ENCODE results near the gene CHRNA10. TPM values are rescaled to one million over a fixed set of nuclear protein-coding genes. Genes with fewer than 3 reads are reported as not detected.

Gene CHRNA10
- total RNA-seq, 1 donor from 2014 or later, result 2.4 TPM

GRCh38 chr11:3635641-3636375 lies 35.4 kb downstream of the CHRNA10 start:
- no peak for DNase-seq (ENCODE audit: low spot score)

DNA sequence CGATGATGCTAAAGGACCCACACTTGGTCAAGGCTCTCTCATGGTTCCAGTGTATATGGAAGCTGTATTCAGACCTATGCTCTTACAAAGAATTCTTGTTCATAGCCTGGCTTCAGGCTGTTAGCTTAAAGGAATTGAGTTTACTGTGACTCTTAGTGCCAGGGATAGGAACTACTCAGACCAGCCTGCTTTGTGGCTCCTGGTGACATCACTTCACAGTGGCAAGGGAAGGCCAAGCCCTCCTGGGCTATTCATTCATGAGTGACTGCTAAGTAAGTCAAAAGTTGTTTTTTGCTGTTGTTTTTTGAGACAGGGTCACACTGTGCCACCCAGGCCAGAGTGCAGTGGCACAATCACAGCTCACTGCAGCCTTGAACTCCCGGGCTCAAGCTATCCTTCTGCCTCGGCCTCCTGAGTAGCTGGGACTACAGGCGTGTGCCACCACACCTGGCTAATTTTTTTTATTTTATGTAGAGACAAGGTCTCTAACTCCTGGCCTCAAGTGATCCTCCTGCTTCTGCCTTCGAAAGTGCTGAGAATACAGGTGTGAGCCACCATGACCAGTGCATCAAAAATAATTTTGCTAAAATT lies 39.0 kb downstream of the CHRNA10 start:
- no peak for DNase-seq (ENCODE audit: low spot score)

DNA sequence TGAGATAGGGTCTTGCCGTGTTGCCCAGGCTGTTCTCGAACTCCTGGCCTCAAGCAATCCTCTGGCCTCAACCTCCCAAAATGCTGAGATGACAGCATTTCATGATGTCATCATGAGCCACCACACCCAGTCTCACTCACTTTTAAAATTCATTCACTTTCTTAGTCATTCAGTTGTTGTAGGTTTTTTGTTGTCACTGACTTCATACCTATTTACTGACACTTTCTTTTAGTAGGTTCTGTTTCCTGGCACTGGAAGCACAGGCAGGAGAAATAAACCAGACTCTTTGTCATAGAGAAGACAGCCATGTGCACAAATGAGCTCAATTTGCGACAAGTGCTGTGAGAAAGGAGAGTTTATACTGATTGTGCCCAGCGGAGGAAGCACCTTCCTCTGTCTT lies 39.9 kb downstream of the CHRNA10 start:
- no peak for DNase-seq (ENCODE audit: low spot score)

- no peak for DNase-seq (ENCODE audit: low spot score)
Measured at GRCh38 chr11:3627291-3627690, 43.9 kb downstream of the CHRNA10 start.

DNA sequence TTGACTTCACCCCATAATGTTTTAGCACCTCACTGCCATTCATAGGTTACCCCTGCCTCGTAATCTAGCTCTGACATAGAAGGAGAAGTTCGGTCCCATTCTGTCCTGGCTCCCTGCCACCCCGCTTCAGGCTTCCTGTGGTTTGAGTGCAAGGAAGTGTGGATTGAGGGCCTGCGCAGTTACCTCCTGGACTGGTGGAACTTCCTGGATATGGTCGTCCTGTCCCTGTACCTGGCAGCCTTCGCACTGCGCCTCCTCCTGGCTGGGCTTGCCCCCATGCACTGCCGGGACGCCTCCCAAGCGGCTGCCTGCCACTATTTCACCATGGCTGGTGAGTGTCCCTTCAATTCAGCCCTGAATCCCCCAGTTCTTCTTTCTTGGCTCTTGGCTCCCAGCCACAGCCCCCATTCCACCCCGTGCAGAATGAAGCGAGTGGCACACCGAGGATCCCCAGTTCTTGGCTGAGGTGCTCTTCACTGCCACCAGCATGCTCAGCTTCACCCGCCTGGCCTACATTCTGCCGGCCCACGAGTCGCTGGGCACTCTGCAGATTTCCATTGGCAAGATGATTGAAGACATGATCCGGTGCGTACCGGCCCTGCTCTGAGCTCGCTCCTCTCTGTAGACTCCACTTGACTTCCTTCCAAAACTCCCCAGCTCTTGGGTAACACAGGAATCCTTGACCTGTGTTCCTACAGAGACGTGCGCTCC lies 44.8 kb downstream of the CHRNA10 start:
- DNase-seq (ENCODE audit: low spot score), result peak; percentile 62

DNA sequence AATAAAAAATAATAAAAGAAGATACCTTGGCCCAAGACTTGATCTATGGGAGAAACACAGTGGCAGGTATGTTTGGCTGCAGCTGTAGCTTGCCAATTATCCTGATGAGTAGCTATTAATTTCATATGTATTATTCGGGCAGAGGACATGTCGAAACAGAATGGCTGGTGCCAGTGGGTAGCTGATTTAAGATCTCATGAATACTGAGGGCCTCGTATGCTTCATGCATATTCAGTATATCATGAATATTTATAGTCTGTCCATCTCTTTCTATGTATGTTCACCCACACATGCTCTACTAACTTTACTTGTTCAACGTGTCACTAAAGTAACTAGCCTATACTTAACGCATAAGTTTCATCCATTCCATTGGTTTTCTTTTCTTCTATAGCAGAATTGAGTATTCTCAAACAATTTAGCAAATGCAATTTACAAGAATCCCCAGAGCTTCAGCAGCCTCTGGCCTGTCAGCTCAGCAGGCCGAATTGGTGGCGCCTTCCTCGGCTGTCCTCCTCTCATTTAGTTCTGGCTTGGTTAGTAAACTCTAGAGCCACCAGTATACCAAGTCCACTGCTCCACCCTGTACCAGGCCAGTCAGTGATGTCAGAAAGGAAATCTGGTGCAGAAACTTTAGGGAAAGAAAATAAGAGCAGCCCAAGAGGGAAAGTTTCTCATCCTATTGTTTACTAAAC lies 47.3 kb downstream of the CHRNA10 start:
- DNase-seq (ENCODE audit: low spot score), result no peak

DNA sequence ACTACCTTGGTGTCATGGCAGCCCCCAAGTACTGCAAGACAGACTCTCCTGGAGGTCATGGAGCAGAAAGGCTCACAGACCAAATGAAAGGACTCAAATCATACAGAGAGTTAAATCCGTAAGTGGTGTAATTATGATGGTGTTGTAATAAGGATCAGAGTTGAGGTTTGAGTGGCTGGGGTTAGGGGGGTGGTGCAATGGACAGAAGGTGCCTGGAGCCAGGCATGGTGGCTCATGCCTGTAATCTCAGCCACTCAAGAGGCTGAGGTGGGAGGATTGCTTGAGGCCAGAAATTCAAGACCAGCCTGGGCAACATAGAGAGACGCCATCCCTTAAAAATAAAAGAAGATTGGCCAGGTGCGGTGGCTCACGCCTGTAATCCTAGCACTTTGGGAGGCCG lies 48.1 kb downstream of the CHRNA10 start:
- no peak for DNase-seq (ENCODE audit: low spot score)

DNA sequence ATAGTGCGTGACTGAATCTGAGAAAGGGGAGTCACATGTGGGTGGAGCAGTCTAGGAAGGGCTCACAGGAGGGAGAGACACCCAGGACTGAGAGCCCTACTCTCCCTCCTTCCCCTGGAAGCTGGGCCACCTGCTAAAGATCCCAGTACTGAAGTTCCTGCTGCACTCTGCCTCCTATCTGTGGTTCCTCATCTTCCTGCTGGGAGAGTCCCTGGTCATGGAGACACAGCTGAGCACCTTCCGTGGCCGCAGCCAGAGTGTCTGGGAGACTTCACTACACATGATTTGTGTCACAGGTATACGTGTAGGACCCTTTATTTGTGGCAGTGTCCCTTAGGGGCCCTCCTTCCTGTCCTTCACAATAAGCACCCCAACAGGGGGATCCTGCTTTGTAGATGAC lies 48.7 kb downstream of the CHRNA10 start:
- no peak for DNase-seq (ENCODE audit: low spot score)

DNA sequence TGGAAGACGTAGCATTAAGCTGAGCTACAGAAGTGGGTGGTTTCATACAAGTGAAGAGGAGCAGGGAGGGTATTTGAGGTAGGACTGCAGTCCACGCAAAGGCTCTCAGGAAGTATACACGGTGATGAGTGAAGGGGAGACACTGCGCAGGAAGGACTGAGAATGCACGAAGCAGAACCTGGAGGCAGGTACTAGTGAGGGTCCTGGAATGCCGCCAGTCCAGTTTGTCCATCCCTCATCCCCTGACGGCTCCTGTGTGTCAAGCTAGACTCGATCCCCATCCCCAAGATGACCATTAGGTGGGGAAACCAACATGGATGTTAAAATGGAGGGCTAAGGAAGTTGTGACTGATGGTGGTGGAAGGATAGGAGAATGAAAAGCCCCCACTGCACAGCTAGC lies 53.2 kb downstream of the CHRNA10 start:
- DNase-seq (ENCODE audit: low spot score), result no peak

DNA sequence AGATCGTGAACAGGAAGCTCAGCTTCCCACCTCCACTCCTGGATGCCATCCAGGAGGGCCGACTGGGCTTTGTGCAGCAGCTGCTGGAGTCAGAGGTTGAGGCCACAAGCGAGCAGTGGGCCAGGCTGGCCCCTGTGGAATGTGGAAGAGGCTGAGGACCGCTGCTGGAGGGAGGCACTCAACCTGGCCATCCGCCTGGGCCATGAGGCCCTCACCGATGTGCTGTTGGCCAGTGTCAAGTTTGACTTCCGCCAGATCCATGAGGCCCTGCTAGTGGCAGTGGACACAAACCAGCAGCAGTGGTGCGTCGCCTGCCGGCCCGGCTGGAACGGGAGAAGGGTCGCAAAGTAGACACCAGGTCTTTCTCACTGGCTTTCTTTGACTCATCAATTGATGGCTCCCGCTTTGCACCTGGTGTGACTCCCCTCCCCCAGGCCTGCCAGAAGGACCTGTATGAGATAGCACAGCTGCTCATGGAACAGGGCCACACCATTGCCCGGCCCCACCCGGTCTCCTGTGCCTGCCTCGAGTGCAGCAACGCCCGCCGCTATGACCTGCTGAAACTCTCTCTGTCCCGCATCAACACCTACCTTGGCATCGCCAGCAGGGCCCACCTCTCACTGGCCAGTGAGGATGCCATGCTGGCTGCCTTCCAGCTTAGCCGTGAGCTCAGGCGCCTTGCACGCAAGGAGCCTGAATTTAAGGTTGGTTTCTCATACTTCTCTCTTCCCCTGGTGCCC lies 54.3 kb downstream of the CHRNA10 start:
- DNase-seq (ENCODE audit: low spot score), result no peak

DNA sequence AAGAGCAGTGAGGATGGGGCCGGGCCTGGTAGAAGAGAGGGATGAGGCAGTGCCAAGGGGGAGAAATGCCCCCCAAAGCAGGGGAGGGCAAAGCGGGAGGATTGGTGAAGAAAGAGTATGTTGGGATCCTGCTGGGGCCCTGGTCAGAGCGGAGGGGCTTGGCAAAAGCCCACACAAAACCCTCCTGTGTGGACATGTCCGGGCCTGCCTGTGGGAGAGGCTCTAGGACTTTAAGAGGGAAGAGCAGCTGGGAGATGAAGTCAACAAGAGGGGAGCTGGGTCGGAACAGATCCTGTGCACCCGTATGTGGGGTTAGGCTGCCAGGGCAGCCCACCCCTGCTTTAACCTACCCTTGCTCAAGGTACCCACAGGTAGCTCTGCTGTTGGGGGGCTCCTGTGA lies 55.2 kb downstream of the CHRNA10 start:
- DNase-seq (ENCODE audit: low spot score), result no peak

Other genes with a start within 250 kb of the CHRNA10 start
- not detected for gene ART5, start 29.4 kb downstream of the CHRNA10 start, total RNA-seq
- not detected for gene ART1, start 26.3 kb downstream of the CHRNA10 start, total RNA-seq
- gene NUP98, start 126.2 kb upstream of the CHRNA10 start, total RNA-seq, result 137 TPM
- 49.1 TPM for gene PGAP2, start 137.2 kb upstream of the CHRNA10 start, total RNA-seq
- 40.8 TPM for gene RHOG, start 169.6 kb upstream of the CHRNA10 start, total RNA-seq
- gene STIM1, start 184.3 kb upstream of the CHRNA10 start, total RNA-seq, result 71.5 TPM